HCT116 (cell line): Measurements from ENCODE around the gene LRRK1.

Experiments used
- CTCF ChIP-seq, 3 experiments: fragments of 200-600 bp in 1 of 3; sonication (generic) in 1 of 3; IDR thresholded peaks in 2 of 3; conservative IDR thresholded peaks in 1 of 3; 2 replicates each; pipeline ENCODE4 v1.5.1; 2012 to 2017; ENCODE audit warnings: low read depth in 2 of 3, low read length in 2 of 3, antibody characterized with exemption in 1 of 3, borderline replicate concordance in 1 of 3, control low read depth in 1 of 3, mild to moderate bottlenecking in 1 of 3, mixed read lengths in 1 of 3, mixed run types in 1 of 3, moderate library complexity in 1 of 3; ENCODE audit not compliant: insufficient read depth in 1 of 3
- EZH2 ChIP-seq: fragments of 200-600 bp; sonication (generic); IDR thresholded peaks from 2 replicates; pipeline ENCODE4 v1.6.1; 2017; ENCODE audit warnings: antibody characterized with exemption, mixed run types
- EZH2phosphoT487 ChIP-seq: fragments of 200-600 bp; IDR thresholded peaks from 2 replicates; pipeline ENCODE4 v1.6.1; 2018; ENCODE audit warnings: antibody characterized with exemption, borderline replicate concordance
- JUND ChIP-seq: IDR thresholded peaks from 2 replicates; pipeline ENCODE4 v1.6.1; 2012
- POLR2A ChIP-seq: IDR thresholded peaks from 2 replicates; pipeline ENCODE4 v1.7.0; 2011; ENCODE audit warnings: borderline replicate concordance; ENCODE audit not compliant: insufficient read depth, insufficient read length; ENCODE audit errors: extremely low read depth
- POLR2AphosphoS5 ChIP-seq: IDR thresholded peaks from 2 replicates; pipeline ENCODE4 v1.6.1; 2011; ENCODE audit warnings: mild to moderate bottlenecking, low read depth, low read length, moderate library complexity
- RAD21 ChIP-seq: IDR thresholded peaks from 2 replicates; pipeline ENCODE4 v1.6.1; 2012; ENCODE audit warnings: low read depth, mild to moderate bottlenecking
- REST ChIP-seq: IDR thresholded peaks from 2 replicates; pipeline ENCODE4 v1.6.1; 2012; ENCODE audit warnings: low read depth
- SIN3A ChIP-seq: IDR thresholded peaks from 2 replicates; pipeline ENCODE4 v1.6.1; 2012; ENCODE audit warnings: low read depth
- ZFX ChIP-seq: fragments of 450-650 bp; IDR thresholded peaks from 2 replicates; pipeline ENCODE4 v1.6.1; 2017
- TF ChIP-seq, protein P1 (sequence below): IDR thresholded peaks from 2 replicates; pipeline ENCODE4 v1.6.1; 2012

DNA sequence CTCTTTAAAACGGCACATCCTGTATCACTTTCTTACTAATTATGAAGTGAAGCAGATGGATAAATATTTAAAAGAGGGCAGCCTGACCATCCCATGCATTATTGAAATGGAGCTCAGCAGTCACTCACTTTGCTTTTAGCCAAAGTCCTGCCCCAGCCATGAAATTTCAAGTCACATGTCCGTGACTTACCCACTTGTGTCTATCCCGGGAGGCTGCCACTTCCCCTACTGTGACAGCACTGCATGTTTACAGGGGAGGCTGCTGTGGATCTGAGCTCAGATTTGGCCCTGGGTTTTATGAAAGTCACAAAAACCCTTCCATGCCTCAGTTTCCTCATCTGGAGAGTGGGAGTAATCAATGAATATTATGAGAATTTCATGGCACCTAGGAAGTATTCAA, 17.9 kb upstream of the LRRK1 start:
- TF ChIP-seq POLR2AphosphoS5 (no peak), JUND (no peak), SIN3A (no peak), REST (no peak), POLR2A (no peak), EZH2 (no peak), ZFX (no peak), RAD21 (no peak), CTCF (IDR thresholded peaks at IDR 0.05 in 2 of 3, conservative IDR thresholded peaks at IDR 0.05 in 1 of 3; ENCODE audit: borderline replicate concordance in 1 of 3, insufficient read depth in 1 of 3, low read depth in 2 of 3, low read length in 2 of 3) (no peak), EZH2phosphoT487 (no peak)
- TF ChIP-seq, protein P1, sequence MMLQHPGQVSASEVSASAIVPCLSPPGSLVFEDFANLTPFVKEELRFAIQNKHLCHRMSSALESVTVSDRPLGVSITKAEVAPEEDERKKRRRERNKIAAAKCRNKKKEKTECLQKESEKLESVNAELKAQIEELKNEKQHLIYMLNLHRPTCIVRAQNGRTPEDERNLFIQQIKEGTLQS = no peak
